ENCODE results near the gene IQCK. TPM values are rescaled to one million over a fixed set of nuclear protein-coding genes. Genes with fewer than 3 reads are reported as not detected.

Gene IQCK
- total RNA-seq, 1 donor from 2014 or later: not detected

GRCh38 chr16:19888834-19889233 is 170.8 kb downstream of the IQCK start:
- no peak for DNase-seq (ENCODE audit: low spot score in 2 of 2)
- Histone ChIP-seq H3K27ac (no peak overlapping the region), H3K4me1 (no peaks in the 10 kb centered on the region), H3K36me3 (no peaks in the 10 kb centered on the region), H3K27me3 (no peaks in the 10 kb centered on the region), H3K9me3 (no peaks in the 10 kb centered on the region), H3K4me3 (no peak overlapping the region)
- intact Hi-C loops (cut with DNase I): loop anchor here (5.0 kb wide), 1 partner anchor 307 kb away; no protein-coding TSS in a partner anchor
- TF ChIP-seq, protein P1, sequence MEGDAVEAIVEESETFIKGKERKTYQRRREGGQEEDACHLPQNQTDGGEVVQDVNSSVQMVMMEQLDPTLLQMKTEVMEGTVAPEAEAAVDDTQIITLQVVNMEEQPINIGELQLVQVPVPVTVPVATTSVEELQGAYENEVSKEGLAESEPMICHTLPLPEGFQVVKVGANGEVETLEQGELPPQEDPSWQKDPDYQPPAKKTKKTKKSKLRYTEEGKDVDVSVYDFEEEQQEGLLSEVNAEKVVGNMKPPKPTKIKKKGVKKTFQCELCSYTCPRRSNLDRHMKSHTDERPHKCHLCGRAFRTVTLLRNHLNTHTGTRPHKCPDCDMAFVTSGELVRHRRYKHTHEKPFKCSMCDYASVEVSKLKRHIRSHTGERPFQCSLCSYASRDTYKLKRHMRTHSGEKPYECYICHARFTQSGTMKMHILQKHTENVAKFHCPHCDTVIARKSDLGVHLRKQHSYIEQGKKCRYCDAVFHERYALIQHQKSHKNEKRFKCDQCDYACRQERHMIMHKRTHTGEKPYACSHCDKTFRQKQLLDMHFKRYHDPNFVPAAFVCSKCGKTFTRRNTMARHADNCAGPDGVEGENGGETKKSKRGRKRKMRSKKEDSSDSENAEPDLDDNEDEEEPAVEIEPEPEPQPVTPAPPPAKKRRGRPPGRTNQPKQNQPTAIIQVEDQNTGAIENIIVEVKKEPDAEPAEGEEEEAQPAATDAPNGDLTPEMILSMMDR (IDR thresholded peaks at IDR 0.05): no peak

DNA sequence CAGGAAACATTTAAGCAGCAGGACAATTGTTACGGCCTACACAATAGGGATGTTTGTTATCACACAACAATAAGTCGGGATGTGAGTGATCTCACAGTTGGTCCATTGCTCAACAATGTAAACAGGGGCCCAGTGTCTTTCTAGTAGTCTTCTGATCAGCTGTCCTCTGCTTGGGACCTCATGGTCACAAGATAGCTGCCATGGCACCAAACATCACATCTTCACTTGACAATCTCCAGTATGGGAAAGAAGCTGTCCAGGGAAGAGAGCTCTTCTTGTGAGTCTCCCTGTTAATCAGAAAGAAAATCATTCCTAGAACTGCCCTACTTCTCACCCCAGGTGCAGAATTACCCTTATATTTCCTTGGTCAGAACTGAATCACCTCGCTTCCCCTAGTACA is 172.8 kb downstream of the IQCK start:
- TF ChIP-seq, protein P1 (IDR thresholded peaks at IDR 0.05): no peak
- H3K4me3 ChIP-seq: no peak overlapping the region
- intact Hi-C loops (cut with DNase I): no loop called here

GRCh38 chr16:19892902-19893301 is 174.8 kb downstream of the IQCK start:
- DNase-seq (ENCODE audit: low spot score in 2 of 2): no peak
- H3K4me3 ChIP-seq: no peak overlapping the region
- no peaks in the 10 kb centered on the region for H3K27me3 ChIP-seq
- TF ChIP-seq, protein P1 (IDR thresholded peaks at IDR 0.05): no peak
- H3K4me1 ChIP-seq: no peaks in the 10 kb centered on the region
- no peak overlapping the region for H3K27ac ChIP-seq
- intact Hi-C loops (cut with DNase I): no loop called here
- no peaks in the 10 kb centered on the region for H3K9me3 ChIP-seq
- no peaks in the 10 kb centered on the region for H3K36me3 ChIP-seq

More for the DNA sequence above, 172.8 kb downstream of the IQCK start:
- H3K9me3 ChIP-seq: no peaks in the 10 kb centered on the region
- no peak for DNase-seq (ENCODE audit: low spot score in 2 of 2)
- H3K27ac ChIP-seq: no peak overlapping the region
- no peaks in the 10 kb centered on the region for H3K36me3 ChIP-seq
- H3K27me3 ChIP-seq: no peaks in the 10 kb centered on the region
- no peaks in the 10 kb centered on the region for H3K4me1 ChIP-seq

DNA sequence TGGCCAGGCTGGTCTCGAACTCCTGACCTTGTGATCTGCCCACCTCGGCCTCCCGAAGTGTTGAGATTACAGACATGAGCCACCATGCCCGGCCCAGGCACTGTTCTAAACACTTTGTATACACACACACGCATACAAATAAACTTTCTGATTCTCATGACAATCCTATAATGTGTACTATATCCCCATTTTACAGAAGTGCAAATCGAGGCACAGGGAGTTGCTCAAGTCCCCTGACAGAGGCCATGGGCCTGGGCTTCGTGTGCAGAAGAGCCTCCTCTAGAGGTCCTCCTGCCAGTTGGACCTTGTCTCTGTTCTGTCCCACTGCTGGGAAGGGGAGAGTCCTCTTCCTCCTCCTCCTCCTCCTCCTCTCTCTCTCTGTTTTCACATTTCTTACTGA is 176.5 kb downstream of the IQCK start:
- no peak overlapping the region for H3K27ac ChIP-seq
- H3K27me3 ChIP-seq: no peaks in the 10 kb centered on the region
- TF ChIP-seq, protein P1 (IDR thresholded peaks at IDR 0.05): no peak
- no peaks in the 10 kb centered on the region for H3K36me3 ChIP-seq
- H3K9me3 ChIP-seq: no peaks in the 10 kb centered on the region
- H3K4me3 ChIP-seq: no peak overlapping the region
- no peak for DNase-seq (ENCODE audit: low spot score in 2 of 2)
- no peaks in the 10 kb centered on the region for H3K4me1 ChIP-seq
- intact Hi-C loops (cut with DNase I): no loop called here

DNA sequence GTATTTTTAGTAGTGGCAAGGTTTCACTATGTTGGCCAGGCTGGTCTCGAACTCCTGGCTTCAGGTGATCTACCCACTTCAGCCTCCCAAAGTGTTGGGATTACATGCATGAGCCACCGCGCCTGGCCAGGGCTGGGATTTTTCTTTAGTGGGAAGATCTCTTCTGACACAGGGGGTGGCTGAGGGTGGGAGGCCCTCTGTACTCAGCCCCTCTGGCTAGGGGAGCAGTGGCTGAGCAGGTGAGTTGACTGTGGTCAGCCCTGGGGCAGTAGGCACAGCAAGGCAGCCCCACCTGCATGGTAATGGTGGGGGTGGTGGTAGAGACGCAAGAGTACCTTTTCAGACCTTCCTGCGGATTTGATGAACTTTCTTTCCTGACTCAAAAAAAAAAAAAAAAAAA is 178.9 kb downstream of the IQCK start:
- no peaks in the 10 kb centered on the region for H3K4me1 ChIP-seq
- no peaks in the 10 kb centered on the region for H3K9me3 ChIP-seq
- no peaks in the 10 kb centered on the region for H3K27me3 ChIP-seq
- TF ChIP-seq, protein P1 (IDR thresholded peaks at IDR 0.05): no peak
- no peak overlapping the region for H3K27ac ChIP-seq
- intact Hi-C loops (cut with DNase I): no loop called here
- DNase-seq (ENCODE audit: low spot score in 2 of 2): no peak
- H3K36me3 ChIP-seq: no peaks in the 10 kb centered on the region
- H3K4me3 ChIP-seq: no peak overlapping the region

DNA sequence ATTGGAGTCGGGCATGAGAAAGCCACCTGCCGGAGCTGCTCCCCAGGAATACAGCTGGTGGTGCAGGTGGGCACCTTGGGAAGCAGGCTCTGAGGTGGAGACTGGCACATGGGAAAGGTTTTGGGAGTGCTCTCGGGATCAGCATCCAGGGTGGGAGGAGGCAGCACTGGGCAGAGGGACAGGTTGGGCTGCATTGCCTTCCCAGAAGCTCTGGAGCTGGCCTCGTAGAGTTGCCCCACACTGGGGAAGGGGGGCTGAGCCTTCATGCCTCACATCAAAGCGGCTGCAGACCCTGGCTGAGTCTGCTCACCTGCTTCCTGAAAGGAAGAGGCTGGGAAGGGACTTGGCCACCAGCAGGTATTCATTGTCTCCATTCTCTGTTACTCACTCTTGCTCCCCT is 180.1 kb downstream of the IQCK start:
- Histone ChIP-seq H3K4me3 (no peak overlapping the region), H3K36me3 (no peaks in the 10 kb centered on the region), H3K27me3 (no peaks in the 10 kb centered on the region), H3K9me3 (no peaks in the 10 kb centered on the region), H3K4me1 (no peaks in the 10 kb centered on the region), H3K27ac (no peak overlapping the region)
- TF ChIP-seq, protein P1 (IDR thresholded peaks at IDR 0.05): no peak
- intact Hi-C loops (cut with DNase I): no loop called here
- DNase-seq (ENCODE audit: low spot score in 2 of 2): no peak
